Upper lobe of left lung (tissue), 4 donors: ENCODE results near the gene UCHL5.

ENCODE experiments used
- EP300 ChIP-seq, 4 donors: sonication (generic); formaldehyde crosslinking; IDR thresholded peaks; one replicate each; pipeline ENCODE4 v1.5.1; 2017; ENCODE audit warnings: antibody characterized with exemption in 4 of 4, control low read depth in 2 of 4
- POLR2A ChIP-seq, 4 donors: fragments of 450-650 bp; IDR thresholded peaks; one replicate each; pipeline ENCODE4 v1.5.1; 2016 to 2017; ENCODE audit warnings: antibody characterized with exemption in 4 of 4, mild to moderate bottlenecking in 2 of 4
- POLR2AphosphoS5 ChIP-seq, 2 donors: sonication (generic); formaldehyde crosslinking; IDR thresholded peaks; one replicate each; pipeline ENCODE4 v1.5.1; 2017; ENCODE audit warnings: antibody characterized with exemption in 2 of 2
- TF ChIP-seq, protein P1 (sequence below), 6 experiments: fragments of 450-650 bp in 4 of 6; fragments of 200-600 bp in 2 of 6; sonication (generic) in 2 of 6; IDR thresholded peaks; one replicate each; pipeline ENCODE4 v1.5.1; 2016 to 2019; ENCODE audit warnings: antibody characterized with exemption in 6 of 6

DNA sequence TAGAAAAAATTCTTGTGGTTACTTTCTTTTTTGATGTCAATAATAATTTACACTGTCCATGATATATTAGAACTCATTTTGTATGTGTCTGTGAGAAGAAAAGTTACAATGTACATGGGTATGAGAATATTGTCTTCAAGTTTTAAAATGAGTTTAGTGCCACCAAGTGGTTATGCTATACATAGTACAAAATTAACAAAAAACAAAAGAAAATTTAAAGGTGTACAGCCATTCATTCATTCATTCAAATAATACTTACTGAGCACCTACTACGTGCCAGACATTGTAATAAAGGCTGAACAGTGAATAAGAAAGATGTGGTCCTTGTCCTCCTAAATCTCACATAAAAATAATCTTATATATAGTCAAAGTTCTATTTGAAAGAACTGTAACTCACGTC is 27.7 kb downstream of the UCHL5 start:
- TF ChIP-seq POLR2A (IDR thresholded peaks at IDR 0.05) = no peak
- TF ChIP-seq, protein P1, sequence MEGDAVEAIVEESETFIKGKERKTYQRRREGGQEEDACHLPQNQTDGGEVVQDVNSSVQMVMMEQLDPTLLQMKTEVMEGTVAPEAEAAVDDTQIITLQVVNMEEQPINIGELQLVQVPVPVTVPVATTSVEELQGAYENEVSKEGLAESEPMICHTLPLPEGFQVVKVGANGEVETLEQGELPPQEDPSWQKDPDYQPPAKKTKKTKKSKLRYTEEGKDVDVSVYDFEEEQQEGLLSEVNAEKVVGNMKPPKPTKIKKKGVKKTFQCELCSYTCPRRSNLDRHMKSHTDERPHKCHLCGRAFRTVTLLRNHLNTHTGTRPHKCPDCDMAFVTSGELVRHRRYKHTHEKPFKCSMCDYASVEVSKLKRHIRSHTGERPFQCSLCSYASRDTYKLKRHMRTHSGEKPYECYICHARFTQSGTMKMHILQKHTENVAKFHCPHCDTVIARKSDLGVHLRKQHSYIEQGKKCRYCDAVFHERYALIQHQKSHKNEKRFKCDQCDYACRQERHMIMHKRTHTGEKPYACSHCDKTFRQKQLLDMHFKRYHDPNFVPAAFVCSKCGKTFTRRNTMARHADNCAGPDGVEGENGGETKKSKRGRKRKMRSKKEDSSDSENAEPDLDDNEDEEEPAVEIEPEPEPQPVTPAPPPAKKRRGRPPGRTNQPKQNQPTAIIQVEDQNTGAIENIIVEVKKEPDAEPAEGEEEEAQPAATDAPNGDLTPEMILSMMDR (IDR thresholded peaks at IDR 0.05) = no peak
- no peak for TF ChIP-seq EP300 (IDR thresholded peaks at IDR 0.05)
- TF ChIP-seq POLR2AphosphoS5 (IDR thresholded peaks at IDR 0.05) = no peak
